Panc1 (cell line): ENCODE results near the gene NSUN2.

Source experiments
- CTCF ChIP-seq: fragments of 450-650 bp; IDR thresholded peaks from 2 replicates; pipeline ENCODE4 v1.5.1; 2017; ENCODE audit warnings: mild to moderate bottlenecking
- POLR2AphosphoS5 ChIP-seq: IDR thresholded peaks from 2 replicates; pipeline ENCODE4 v1.6.1; 2012; ENCODE audit warnings: mild to moderate bottlenecking, low read depth, low read length, moderate library complexity
- REST ChIP-seq, 2 experiments: IDR thresholded peaks; 2 replicates each; pipeline ENCODE4 v1.6.1; 2011 to 2012; ENCODE audit warnings: low read depth in 2 of 2, control low read depth in 1 of 2, low read length in 1 of 2, mild to moderate bottlenecking in 1 of 2, moderate library complexity in 1 of 2; ENCODE audit not compliant: insufficient read depth in 1 of 2
- SIN3A ChIP-seq: IDR thresholded peaks from 2 replicates; pipeline ENCODE4 v1.6.1; 2012; ENCODE audit warnings: low read depth, mild to moderate bottlenecking, low read length, moderate library complexity, borderline replicate concordance; ENCODE audit not compliant: insufficient read depth
- TCF7L2 ChIP-seq: IDR thresholded peaks from 2 replicates; pipeline ENCODE4 v1.6.1; 2011; ENCODE audit warnings: mild to moderate bottlenecking, low read depth, low read length, inconsistent platforms

DNA sequence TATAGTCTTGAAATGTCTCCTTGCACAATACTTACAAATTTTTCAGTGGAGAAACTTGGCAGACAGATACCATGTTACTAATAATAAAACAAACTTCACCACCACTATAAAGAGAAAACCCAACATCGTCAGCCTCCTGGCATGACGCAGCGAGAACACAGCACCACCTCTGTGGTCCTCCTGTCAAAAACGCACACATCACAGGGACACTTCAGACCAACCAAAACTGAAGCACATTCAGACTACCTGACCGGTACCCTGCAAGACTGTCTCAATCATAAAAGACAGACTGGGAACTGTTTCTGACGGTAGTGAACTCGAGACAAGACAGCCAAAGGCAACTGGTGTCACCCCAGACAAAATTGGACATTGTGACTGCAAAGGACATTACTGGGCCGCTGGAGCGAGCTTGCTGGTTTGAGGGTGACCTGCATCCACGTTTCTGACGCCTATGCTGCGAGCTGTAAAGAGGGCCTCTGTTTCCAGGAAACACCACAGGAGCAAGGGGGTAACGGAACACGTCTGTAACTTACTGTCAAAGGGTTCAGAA lies 34.4 kb downstream of the NSUN2 start:
- no peak for TF ChIP-seq CTCF
- no peak for TF ChIP-seq REST (IDR thresholded peaks at IDR 0.05; ENCODE audit: insufficient read depth in 1 of 2, low read depth in 2 of 2, low read length in 1 of 2)
- TF ChIP-seq POLR2AphosphoS5: peak; percentile 16; the same call in 1 of the 2 replicates
- TF ChIP-seq TCF7L2: no peak
- TF ChIP-seq SIN3A: no peak
